Measurements from ENCODE around the gene SMYD1. TPM values are rescaled to one million over a fixed set of nuclear protein-coding genes. Genes with fewer than 3 reads are reported as not detected.

The SMYD1 gene
- total RNA-seq, 1 donor from 2014 or later = not detected

GRCh38 chr2:88116669-88117432, 49.2 kb downstream of the SMYD1 start:
- no peak overlapping the region for H3K4me3 ChIP-seq (ENCODE audit: low read depth, low read length)
- DNase-seq (ENCODE audit: low read depth) = no peak
- no peak for TF ChIP-seq CTCF (conservative IDR thresholded peaks at IDR 0.05; ENCODE audit: low read depth, low read length)

- no peak overlapping the region for H3K4me3 ChIP-seq (ENCODE audit: low read depth, low read length)
- no peak for DNase-seq (ENCODE audit: low read depth)
- no peak for TF ChIP-seq CTCF (conservative IDR thresholded peaks at IDR 0.05; ENCODE audit: low read depth, low read length)
These were observed 50.3 kb downstream of the SMYD1 start for GRCh38 chr2:88117973-88118372.

- DNase-seq (ENCODE audit: low read depth) = no peak
- H3K4me3 ChIP-seq (ENCODE audit: low read depth, low read length) = no peak overlapping the region
- no peak for TF ChIP-seq CTCF (conservative IDR thresholded peaks at IDR 0.05; ENCODE audit: low read depth, low read length)
These were observed 54.1 kb downstream of the SMYD1 start for GRCh38 chr2:88121678-88122077.

GRCh38 chr2:88122141-88122884, 54.7 kb downstream of the SMYD1 start:
- no peak for TF ChIP-seq CTCF (conservative IDR thresholded peaks at IDR 0.05; ENCODE audit: low read depth, low read length)
- H3K4me3 ChIP-seq (ENCODE audit: low read depth, low read length) = no peak overlapping the region
- no peak for DNase-seq (ENCODE audit: low read depth)

GRCh38 chr2:88123164-88123974, 55.7 kb downstream of the SMYD1 start:
- DNase-seq (ENCODE audit: low read depth) = no peak
- no peak overlapping the region for H3K4me3 ChIP-seq (ENCODE audit: low read depth, low read length)
- TF ChIP-seq CTCF (conservative IDR thresholded peaks at IDR 0.05; ENCODE audit: low read depth, low read length) = no peak

- no peak for TF ChIP-seq CTCF (conservative IDR thresholded peaks at IDR 0.05; ENCODE audit: low read depth, low read length)
- H3K4me3 ChIP-seq (ENCODE audit: low read depth, low read length) = no peak overlapping the region
- DNase-seq (ENCODE audit: low read depth) = no peak
These were observed 56.6 kb downstream of the SMYD1 start for GRCh38 chr2:88123975-88124917.
